HG03175 (cell line): ENCODE results near the gene PSMG3.
A peak's percentile ranks its signal among the peaks of the same experiment; 100 is the strongest.

Experiments used
- ATAC-seq: cut with Tn5 transposase; IDR thresholded peaks from one replicate; pipeline ENCODE4 v1.9.1; 2021; ENCODE audit warnings: mild to moderate bottlenecking, moderate library complexity; ENCODE audit not compliant: unreplicated experiment

The PSMG3 gene

DNA sequence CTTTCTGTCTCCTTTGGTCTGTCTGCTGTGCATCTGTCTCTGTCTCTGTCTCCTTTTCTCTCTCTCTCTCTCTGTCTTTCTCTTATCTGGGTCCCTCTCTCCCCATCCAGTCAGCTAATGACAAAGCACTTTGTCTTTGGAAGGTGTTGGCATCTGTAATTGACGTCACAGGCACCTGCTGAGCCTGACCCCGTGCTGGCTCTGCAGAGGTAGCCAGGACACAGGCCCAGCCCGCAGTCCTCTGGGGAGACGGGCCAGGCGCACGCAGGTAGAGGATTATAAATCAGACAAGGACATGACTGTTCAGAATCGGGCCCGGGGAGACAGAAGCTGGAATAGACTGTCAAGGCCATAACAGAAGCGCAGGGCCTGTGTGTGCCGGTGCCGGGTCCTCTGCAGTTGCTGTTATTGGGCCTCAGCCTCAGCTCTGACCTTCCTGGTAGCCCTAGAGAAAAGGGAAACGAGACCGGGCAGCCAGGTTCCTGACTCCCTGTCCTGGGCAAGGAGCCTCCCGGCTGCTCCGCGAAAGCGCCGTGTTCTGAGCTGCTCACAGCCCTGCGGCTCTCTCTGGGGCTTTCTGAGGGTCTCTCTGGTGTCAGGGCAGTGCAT lies 10.7 kb upstream of the PSMG3 start:
- ATAC-seq: no peak

DNA sequence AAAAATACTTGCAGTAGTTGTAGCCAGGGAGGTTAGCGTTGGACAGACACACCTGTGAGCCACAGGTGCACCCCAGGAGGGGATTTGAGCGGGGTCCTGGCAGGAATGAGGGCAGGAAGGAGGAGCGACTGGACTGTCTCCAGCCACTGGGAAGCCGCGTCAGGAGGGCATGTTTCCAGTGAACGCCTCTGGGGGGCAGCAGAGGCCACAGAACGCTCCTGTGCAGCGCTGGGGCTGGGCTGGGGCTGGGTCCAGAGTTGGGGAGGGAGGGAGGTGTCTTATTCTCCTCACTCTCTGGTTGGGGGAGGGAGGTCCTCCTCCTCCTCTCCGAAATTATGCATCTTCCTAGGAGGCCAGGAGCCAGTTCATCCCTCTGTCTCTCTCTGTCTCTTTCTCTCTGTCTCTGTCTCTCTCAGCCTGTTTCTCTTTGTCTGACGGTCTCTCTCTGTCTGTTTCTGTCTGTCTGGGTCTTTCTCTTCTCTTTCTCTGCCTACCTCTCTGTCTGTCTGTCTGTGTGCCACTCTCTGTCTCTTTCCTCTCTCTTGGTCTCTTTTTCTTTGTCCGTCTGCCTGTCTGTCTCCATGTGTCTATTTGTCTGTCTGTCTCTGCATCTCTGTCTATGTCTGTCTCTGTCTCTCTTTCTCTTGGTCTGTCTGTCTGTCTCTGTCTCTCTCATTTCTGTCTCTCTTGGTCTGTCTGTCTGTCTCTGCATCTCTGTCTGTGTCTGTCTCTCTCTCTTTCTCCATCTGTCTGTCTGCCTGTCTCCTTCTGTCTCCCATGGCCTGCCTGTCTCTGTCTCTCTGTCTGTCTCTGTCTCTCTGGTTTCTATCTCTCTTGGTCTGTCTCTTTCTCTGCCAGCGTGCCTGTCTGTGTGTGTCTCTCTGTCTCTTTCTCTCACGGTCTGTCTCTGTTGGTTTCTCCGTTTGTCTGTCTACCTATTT lies 9.9 kb upstream of the PSMG3 start:
- ATAC-seq: peak; percentile 63

DNA sequence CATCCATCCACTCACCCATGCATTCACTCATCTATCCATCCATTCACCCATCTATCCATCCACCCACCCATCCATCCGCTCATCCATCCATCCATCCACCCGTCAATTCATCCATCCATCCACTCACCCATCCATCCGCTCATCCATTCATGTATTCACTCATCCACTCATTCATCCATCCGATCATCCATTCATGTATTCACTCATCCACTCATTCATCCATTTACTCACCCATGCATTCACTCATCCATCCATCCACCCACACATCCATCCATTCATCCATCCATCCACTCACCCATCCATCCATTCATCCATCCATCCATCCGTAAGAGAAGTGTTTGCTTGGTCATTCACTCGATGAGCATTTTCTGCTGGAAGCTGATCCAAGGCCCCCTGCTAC lies 8.7 kb upstream of the PSMG3 start:
- no peak for ATAC-seq

DNA sequence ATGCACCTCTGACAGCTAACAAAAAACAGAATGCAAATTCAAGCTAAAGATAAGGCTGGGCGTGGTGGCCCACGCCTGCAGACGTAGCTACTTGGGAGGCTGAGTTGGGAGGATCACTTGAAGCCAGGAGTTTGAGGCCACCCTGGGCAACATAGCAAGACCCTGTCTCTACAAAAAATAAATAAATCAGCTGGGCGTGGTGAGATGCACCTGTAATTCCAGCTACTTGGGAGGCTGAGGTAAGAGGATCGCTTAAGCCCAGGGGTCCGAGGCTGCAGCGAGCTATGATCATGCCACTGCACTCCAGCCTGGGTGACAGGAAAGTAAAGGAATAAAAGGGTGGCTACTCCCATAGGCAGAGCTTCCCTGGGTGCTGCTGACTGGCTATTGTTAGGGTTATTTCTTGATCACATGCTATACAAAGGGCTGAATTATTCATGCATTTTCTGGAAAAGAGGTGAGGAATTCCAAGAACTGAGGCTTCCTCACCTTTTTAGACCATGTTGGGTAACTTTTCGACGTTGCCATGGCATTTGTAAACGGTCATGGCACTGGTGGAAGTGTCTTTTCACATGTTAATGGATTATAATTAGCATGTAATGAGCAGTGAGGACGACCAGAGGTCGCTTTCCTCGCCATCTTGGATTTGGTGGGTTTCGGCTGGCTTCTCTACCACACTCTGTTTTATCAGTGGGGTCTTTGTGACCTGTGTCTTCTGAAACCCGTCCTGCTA lies 6.9 kb upstream of the PSMG3 start:
- ATAC-seq: no peak

DNA sequence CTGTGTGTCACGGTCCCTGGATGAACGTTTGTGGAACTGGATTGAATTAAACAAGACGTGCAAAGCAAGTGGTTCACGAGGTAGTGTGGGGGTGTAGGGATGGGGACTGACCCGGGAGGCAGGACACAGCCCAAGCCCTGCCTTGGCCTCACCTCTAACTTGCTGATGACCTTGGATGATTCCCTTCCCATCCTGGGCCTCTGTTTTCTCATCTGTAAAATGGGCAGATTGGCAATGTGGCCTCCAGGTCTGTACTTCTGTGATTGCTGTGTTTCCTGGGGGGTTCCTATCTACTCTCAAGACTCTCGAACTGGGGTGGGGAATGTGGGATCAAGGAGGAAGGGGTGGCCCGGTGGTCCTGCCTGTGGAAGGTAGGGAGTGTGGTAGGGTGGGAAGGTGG lies 6.0 kb upstream of the PSMG3 start:
- no peak for ATAC-seq

DNA sequence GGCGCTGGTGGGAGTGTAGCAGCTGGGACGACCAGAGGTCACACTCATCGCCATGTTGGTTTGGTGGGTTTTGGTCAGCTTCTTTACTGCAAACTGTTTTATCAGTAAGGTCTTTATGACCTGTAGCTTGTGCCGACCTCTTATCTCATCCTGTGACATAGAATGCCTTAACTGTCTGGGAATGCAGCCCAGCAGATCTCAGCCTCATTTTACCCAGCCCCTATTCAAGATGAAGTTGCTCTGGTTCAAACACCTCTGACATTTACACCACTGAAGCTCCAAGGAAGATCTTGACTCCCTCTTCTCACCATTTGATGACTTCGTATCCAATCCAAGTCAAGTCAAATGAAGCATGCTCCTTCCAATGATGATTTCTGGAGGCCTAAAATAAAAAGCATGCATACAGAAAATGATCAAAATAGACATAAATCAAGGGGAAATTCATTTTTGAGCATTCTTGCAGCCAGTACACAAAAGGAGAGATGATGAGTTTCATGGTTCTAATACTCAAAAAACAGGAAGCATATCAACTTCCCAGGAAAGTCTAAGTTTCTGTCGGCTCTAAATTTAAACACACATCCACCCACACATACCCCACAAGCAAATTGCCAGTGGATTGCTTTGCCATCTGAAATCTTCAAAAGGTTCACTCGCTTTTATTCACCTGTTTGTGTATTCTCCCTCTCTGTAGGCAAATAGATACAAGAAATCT lies 2.4 kb upstream of the PSMG3 start:
- no peak for ATAC-seq

DNA sequence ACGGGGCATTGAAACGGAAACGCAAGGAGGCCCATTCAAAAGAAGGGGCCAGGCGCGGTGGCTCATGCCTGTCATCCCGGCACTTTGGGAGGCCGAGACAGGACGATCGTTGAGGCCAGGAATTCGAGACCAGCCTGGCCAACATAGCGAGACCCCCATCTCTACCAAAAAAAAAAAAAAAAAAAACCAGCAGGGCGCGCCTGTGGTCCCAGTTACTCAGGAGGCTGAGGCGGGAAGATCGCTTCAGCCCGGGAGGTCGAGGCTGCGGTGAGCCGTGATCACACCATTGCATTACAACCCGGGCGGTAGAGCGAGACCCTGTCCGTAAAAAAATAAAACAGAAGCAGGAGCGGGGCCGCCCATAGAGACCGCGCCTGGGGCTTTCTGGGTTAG lies 396 bp downstream of the PSMG3 start:
- no peak for ATAC-seq

DNA sequence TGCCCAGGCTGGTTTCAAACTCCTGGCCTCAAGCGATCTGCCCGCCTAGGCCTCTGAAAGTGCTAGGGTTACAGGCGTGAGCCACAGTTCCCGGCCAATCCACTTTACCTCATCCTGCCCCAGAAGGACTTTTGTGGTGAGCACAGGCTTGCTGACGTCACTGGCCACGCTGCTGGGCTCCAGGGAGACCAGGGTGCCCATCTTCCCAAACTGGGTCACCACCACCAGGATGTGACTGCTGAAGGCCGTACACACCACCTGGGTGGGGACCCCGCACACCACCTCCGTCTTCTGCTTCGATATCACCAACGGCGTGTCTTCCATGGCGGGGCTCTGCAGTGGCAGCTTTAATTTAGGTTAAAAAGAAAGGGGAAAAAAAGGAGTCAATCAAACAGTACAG lies 816 bp downstream of the PSMG3 start:
- ATAC-seq: no peak

DNA sequence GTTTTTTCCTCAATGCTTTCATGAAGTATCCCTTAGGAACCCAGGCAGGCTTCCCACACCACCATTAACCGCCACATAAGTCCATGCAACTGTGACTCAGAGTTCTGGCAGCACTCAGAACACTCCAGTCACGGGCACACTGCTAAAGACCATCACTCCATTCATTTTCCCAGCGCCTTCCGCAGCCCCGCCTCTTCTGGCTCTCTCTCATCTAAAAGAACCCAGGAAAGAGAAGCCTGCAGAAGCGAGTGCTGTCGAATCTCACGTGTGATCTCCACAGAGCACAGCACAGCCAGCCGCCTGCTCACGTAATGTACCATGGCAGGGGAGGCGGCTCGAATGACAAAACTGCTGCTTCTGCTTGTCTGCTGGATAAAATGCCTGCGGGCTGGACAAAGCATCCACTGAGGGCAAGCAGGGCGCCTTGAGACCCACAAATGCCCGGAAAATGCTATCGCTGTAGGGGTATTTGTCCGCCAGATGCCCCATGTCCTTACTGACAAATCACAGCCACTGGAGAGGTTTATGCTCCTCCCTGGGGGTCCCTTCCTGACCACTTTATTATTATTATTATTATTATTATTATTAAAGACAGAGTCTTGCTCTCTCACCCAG lies 1.8 kb downstream of the PSMG3 start:
- no peak for ATAC-seq

DNA sequence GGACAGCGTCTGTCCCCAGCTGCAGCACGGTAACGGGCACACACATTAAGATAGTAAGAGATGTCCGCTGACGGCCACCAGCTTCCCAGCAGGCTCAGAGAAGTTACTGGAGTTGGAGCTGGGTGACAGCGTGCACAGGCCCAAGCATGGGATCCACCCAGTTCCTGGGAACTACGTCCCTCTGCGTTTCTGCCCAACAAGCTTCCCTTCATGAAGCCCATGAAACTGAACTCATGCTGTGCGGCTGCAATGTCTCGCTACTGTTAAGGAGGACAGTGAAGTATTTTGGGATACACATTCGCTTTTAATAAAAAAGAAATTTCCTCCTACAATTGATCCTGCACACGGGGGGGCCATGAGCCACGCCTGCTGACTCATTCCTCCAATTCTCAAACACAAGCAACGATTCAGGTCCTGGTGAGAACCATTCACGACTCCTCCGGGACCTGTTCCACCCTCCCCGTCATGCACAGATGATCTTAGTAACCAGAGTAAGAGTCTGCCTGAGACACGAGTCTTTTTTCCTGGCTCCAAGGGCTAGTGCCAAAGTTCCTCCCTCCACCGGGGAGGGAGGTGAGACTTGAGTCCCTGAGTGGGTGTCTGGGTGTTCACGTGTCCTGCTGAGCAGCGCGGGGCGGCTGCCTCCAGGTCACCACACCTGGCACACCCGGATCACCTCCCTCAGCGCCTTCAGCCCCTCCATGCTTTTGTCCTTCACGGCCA lies 2.6 kb downstream of the PSMG3 start:
- ATAC-seq: no peak

DNA sequence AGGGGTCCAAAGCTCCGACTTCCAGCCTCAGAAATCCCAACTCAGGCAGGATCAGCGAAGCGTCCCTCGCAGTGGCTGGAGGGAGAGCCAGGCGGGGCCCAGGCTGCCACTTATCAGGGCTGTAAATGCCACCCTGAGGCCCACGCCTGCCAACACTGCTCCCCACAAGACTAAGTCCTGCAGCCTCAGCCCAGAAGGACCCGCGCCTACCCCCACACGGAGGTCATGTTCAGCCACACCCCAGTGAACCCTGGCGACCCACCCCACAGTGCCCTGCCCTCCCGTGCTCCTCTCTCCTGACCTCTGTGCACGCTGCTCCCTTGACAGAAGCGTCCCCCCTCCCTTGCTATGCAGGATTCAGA lies 3.2 kb downstream of the PSMG3 start:
- no peak for ATAC-seq

DNA sequence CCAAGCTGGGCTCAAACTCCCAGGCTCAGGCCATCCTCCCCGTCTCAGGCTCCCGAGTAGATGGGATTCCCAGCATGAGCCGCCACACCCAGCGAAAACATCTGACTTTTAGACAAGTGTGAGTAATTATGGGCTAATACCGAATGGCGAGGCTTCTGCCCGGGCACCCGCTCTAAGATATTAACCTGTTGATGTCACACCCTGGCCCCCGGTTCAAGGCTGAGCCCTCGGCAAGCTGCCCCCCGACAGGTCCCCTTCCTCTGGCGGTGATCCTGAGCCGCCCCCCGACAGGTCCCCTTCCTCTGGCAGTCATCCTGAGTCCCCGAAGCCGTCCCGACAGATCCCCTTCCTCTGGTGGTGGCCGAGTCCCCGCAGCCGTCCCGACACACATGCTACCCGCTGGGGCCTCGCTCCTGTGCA lies 5.2 kb downstream of the PSMG3 start:
- ATAC-seq: no peak

DNA sequence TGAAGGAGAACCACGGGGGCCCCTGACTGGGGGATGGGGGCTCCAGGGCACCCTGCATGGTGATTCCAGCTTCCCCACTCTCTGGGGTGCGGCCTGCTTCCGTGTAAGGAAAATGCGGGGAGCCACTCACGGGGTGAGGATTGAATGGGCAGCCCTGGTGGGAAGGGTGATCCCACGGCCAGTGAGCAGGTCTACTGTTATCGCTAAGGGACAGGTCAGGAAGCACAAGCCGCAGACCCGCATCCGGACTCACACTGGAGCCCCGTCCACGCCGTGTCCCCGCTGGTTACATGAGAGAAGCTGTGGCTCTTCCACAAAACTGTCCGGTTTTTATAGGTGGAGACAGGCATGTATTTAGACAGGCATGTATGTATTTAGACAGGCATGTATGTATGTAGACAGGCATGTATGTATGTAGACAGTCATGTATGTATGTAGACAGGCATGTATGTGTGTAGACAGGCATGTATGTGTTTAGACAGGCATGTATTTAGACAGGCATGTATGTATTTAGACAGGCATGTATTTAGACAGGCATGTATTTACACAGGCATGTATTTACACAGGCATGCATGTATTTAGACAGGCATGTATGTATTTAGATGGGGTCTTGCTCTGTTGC lies 5.7 kb downstream of the PSMG3 start:
- ATAC-seq: no peak

DNA sequence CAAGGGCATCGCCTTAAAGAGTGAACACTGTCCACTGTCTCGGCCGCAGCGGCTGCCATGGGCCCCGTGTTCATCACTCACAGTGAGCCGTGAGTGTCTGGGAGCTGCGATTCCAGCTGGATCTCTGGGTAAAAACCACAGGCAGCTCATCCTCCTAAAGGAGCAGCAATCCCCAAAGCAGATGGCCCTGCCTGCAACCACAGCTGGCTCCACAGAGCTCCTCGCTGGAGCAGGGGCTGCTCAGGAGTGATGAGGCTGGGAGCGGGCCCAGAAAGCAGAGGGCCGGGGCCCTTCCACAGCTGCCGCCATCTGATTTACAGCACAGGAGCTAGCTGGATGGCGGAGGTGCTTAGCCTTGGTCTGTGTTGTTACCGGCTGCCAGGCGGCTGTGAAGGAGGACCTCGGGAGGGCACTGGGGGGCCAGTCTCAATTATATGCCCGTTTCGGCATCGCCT lies 7.2 kb downstream of the PSMG3 start:
- no peak for ATAC-seq

DNA sequence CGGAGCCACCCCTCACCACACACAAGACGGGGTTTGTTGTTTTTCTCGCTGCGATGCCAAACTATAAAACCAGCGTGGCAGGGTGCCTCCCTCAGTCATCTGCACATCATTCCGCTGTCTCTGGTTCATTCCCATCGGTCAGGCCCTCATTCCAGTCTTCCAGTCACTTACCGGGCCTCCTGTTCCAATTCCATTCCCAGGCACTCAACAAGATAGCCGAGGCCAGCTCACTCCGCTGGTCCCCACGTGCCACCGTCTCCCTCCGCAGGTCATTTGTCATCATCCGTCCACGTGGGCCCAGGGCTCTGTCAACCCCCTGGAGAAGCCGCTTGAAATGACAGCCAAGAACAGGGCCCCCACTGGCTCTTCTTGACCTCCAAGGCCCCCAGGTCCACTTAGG lies 7.7 kb downstream of the PSMG3 start:
- ATAC-seq: no peak

DNA sequence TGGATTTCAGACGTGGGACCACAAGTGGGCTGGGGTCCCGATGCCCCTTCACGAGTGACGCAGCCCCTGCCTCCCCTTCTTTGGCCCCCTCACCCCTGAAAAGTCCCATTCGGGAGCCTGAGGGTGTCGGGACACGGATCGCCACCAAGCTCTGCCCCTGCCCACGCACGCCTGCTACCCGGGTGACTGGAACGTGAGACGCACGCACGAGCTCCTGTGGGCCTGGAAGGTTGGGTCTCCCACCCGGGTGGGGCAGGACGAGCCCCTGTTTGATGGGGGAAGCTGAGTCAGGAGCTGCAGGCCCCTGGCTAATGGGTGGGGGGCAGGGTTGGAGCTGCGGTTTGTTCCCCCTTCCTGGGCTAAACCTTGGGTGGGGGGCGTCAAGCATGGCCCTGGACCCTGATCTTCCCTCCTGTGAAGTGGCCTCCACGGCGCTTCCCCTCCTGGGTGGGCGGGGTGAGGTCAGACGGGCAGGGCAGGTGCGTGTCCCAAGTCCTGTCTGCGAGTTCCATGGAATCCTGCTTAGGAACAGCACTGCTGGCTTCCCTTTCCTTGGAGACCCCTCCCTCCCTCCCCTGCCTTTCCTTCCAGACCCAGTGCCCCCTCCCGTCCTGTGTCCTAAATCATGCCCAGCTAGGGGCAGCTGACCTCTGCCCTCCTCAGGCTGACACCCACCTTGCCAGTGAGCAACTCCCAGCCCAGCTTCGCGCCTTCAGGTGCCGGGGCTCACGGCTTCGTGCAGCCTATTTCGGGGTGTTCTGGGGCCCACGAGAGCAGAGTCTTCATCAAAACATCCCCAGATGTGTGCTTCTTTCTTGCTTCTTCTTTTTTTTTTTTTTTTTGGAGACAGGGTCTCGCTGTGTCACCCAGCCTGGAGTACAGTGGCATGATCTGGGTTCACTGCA lies 8.5 kb downstream of the PSMG3 start:
- ATAC-seq: no peak

DNA sequence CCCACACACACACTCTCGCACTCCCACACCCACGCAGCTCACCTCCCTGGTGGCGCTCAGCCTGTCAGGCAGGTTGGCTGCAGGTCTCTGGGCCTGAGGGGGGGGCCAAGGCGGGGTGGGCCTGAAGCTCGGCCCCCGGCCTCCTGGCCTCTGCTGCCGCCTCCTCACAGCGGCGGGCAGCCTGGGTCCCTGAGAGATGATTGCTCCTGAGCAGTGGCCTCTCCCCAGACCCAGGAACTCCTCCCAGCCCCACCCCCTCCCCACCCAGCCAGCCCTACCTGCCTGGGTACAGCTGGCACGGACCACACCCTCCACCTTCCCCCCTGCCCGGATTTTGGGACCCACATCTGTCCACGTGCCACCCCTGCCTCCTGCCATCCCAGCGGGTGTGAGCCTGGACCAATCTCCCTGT lies 9.2 kb downstream of the PSMG3 start:
- no peak for ATAC-seq
